NB4 (cell line): ENCODE results near the gene SUGP1.

Experiments used
- CTCF ChIP-seq: IDR thresholded peaks from one replicate; pipeline ENCODE4 v1.5.1; 2012; ENCODE audit warnings: low read depth, low read length
- POLR2A ChIP-seq: IDR thresholded peaks from 2 replicates; pipeline ENCODE4 v1.6.1; 2011; ENCODE audit warnings: mild to moderate bottlenecking; ENCODE audit not compliant: insufficient read length; ENCODE audit errors: extremely low read depth

GRCh38 chr19:19240476-19240875, 79.8 kb downstream of the SUGP1 start:
- TF ChIP-seq POLR2A: no peak
- no peak for TF ChIP-seq CTCF
